Measurements from ENCODE around the gene RASGRP2.

The RASGRP2 gene

DNA sequence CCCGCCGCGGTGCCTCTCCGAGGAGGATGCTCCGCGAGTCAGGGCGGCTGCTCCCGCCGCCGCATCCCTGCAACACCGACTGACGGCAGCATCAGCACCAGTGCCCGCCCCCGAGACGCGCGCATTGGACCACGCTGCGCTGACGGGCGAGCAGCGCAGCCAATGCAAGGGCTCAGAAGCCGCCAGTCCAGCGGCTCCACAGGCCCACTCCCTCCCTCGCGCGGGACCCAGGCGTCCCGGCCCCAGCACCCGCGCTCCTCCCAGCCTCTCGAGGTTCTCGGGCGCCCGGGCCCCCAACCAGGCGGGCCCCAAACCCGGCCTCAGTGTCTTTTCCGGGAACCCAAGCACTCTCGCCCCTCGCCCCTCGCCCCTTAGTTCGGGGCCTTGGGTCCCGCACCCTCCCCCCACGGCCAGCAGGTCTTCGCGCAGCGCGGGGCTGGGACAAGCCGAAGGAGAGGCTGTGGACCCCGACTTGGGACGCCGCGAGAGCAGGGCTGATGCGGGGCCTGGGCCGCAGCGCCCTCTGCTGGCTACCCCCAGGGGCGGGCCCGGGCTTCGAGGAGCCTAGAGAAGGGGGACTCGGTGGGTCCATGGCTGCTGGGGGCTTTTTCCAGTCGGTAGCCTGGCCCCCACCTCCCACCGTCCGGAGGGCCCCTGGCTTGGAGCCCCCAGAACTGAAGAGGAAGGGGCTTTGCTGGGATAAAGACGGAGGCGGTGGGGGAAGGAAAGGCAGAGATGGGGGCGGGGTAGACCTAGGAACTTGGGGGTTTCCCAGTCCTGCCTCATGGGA, 20.6 kb downstream of the RASGRP2 start, which contains the start of gene NRXN2:
NRXN2 (minus strand) TSS at position 81 of the 790 bp plus-strand sequence. CDS start 9,498 bp downstream, outside the sequence.
- peak; percentile 97 for DNase-seq (ENCODE audit: low spot score)
- TF ChIP-seq, protein P1, sequence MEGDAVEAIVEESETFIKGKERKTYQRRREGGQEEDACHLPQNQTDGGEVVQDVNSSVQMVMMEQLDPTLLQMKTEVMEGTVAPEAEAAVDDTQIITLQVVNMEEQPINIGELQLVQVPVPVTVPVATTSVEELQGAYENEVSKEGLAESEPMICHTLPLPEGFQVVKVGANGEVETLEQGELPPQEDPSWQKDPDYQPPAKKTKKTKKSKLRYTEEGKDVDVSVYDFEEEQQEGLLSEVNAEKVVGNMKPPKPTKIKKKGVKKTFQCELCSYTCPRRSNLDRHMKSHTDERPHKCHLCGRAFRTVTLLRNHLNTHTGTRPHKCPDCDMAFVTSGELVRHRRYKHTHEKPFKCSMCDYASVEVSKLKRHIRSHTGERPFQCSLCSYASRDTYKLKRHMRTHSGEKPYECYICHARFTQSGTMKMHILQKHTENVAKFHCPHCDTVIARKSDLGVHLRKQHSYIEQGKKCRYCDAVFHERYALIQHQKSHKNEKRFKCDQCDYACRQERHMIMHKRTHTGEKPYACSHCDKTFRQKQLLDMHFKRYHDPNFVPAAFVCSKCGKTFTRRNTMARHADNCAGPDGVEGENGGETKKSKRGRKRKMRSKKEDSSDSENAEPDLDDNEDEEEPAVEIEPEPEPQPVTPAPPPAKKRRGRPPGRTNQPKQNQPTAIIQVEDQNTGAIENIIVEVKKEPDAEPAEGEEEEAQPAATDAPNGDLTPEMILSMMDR (IDR thresholded peaks at IDR 0.05; ENCODE audit: borderline replicate concordance, control extremely low read depth, extremely low read depth, insufficient read depth, missing control alignments), result peak; percentile 94
- in situ Hi-C loops (cut with MboI; ENCODE audit: low sequenced_read_pairs, unreplicated experiment), result no loop called here

DNA sequence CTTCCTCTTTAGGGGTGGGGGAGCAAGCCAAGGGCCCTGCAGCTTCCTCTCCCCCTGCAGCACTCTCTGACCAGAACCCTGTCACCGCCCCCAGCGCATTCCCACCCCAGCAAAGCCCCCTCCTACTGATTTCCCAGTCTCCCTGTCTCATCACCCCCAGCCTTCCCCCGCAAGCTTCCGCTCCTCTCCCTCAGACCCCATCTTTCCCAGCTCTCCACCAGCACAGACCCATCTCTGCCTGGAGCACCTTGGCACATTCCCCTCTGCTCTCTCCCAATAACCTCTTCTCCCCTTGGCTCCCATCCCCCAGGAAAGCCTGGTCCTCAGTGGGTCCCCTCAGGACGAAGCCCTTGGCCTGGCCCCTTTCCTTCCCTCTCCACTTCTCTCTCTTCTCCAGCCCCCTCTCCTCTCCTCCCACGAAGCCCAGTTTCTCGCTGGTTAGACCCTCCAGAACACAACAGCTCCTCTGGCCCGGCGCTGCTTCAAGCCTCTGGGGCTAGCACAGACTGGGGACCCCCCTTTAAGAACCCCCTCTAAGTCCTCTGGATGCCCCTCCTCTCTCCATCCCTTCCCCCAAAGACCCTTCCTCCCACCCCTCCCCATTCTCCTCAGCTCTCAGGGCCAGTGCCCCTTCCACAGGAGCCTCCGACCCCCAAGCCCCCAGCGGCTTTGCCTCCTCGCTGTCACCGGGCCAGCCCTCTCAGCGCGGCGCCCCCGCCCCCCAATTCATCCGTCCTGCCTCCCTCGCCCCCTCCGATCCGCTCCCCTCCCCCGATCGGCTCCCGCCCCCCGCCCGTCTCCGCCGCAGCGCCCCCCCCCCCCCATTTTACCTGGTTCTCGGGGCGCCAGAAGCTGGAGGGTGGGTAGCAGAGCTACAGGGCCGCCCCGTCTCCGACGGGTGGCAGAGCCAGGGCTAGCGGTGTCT, 21.5 kb downstream of the RASGRP2 start:
- DNase-seq (ENCODE audit: low spot score), result peak; percentile 28
- TF ChIP-seq, protein P1 (IDR thresholded peaks at IDR 0.05; ENCODE audit: borderline replicate concordance, control extremely low read depth, extremely low read depth, insufficient read depth, missing control alignments), result no peak
- in situ Hi-C loops (cut with MboI; ENCODE audit: low sequenced_read_pairs, unreplicated experiment), result no loop called here

DNA sequence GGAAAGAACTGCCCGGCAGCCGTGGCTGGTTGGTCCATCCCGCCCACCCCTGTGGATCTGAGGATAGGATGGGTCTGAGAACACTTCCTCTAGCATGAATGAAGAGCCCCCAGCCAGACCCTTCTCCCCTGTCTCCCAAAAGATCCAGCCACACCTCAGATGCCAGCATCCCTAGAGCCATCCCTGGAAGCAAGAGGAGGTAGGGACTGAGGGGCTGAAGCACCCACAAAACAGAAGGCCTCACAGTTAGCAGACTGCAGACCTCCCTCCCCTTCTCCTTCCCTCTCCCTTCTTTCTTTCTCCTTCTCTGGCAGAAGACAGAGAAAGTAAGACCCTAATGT, 22.6 kb downstream of the RASGRP2 start:
- TF ChIP-seq, protein P1 (IDR thresholded peaks at IDR 0.05; ENCODE audit: borderline replicate concordance, control extremely low read depth, extremely low read depth, insufficient read depth, missing control alignments), result no peak
- in situ Hi-C loops (cut with MboI; ENCODE audit: low sequenced_read_pairs, unreplicated experiment), result no loop called here
- DNase-seq (ENCODE audit: low spot score), result peak; percentile 34

- TF ChIP-seq, protein P1 (IDR thresholded peaks at IDR 0.05; ENCODE audit: borderline replicate concordance, control extremely low read depth, extremely low read depth, insufficient read depth, missing control alignments), result no peak
- no peak for DNase-seq (ENCODE audit: low spot score)
- in situ Hi-C loops (cut with MboI; ENCODE audit: low sequenced_read_pairs, unreplicated experiment), result no loop called here
These were observed 23.1 kb downstream of the RASGRP2 start for GRCh38 chr11:64720640-64721358.

DNA sequence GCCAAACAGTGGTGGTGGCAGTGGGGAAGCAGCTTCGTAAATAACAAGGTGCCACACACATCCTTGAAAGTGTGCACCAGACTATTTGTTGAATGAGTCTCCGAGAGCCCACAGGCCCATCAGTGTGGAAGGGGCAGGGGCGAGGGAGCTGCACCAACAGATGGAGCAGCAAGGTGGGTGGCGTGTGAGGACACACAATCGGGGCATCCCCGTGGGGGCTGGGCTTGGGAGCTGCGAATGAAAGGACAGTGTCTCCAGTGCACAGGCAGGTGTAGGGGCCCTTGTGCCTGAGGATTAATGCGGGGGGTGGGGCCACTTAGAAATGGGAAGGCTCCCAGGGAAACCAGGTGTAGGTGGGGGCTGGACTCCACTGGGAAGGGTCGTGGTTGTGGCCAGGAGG, 23.8 kb downstream of the RASGRP2 start:
- no peak for DNase-seq (ENCODE audit: low spot score)
- TF ChIP-seq, protein P1 (IDR thresholded peaks at IDR 0.05; ENCODE audit: borderline replicate concordance, control extremely low read depth, extremely low read depth, insufficient read depth, missing control alignments), result no peak
- in situ Hi-C loops (cut with MboI; ENCODE audit: low sequenced_read_pairs, unreplicated experiment), result no loop called here

GRCh38 chr11:64719406-64719805, 24.5 kb downstream of the RASGRP2 start:
- TF ChIP-seq, protein P1 (IDR thresholded peaks at IDR 0.05; ENCODE audit: borderline replicate concordance, control extremely low read depth, extremely low read depth, insufficient read depth, missing control alignments), result no peak
- in situ Hi-C loops (cut with MboI; ENCODE audit: low sequenced_read_pairs, unreplicated experiment), result no loop called here

More at GRCh38 chr11:64719406-64719805, 24.5 kb downstream of the RASGRP2 start:
- no peak for DNase-seq (ENCODE audit: low spot score)

All from GM13976 (cell line).